Hematopoietic multipotent progenitor cell (in vitro differentiated cells): ENCODE measurements around the gene DLAT. TPM values are rescaled to one million over a fixed set of nuclear protein-coding genes. Genes with fewer than 3 reads are reported as not detected.
"Not testable (repeated sequence)": the region's sequence is repeated elsewhere in the genome, so short reads cannot be mapped to it uniquely, and the experiment has no call there.

ENCODE experiments used
- DNase-seq, 3 donors: peaks; one replicate each; pipeline ENCODE4 v3.0.0-alpha.2; 2011 to 2015; ENCODE audit warnings: low read depth in 2 of 3, low spot score in 2 of 3
- total RNA-seq: library from RNA; depleted of rRNA; stranded (reverse); fragments of >200 nt; gene quantifications from one replicate; pipeline ENCODE4 v1.2.3, GENCODE V29; 2012

Gene DLAT
- total RNA-seq, 1 donor: 16.7 TPM

- peak in 2 of 3 donors; percentile 25 to 28 for DNase-seq
Observed at GRCh38 chr11:112004389-112004788, 20.8 kb upstream of the DLAT start.

DNA sequence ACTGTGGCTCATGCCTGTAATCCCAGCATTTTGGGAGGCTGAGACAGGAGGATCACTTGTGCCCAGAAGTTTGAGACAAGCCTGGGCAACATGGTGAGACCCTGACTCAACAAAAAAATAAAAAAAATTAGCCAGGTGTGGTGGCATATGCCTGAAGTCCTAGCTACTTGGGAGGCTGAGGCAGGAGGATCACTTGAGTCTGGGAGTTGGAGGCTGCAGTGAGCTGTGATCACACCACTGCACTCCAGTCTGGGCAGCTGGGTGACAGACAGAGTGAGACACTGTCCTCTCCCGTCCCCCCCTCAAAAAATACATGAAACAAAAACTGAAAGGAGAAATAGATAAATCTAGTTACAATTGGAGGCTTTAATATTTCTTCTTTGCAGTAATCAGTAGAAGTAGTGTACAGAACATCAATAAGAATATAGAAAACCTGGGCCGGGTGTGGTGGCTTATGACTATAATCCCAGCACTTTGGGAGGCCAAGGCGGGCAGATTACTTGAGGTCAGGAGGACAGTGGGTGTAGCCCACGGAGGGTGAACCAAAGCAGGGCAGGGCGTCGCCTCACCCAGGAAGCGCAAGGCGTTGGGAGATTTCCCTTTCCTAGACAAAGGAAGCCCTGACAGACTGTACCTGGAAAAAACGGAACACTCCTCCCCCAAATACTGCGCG is 19.6 kb upstream of the DLAT start:
- no peak for DNase-seq

DNA sequence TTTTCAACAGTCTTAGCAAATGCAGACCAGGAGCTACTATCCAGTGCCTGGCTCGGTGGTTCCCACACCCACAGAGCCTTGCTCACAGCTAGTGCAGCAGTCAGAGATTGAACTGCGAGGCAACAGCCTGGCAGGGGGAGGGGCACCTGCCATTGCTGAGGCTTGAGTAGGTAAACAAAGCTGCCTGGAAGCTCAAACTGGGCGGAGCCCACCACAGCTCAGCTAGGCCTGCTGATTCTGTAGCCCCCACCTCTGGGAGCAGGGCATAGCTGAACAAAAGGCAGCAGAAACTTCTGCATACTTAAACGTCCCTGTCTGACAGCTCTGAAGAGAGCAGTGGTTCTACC is 19.1 kb upstream of the DLAT start:
- DNase-seq: not testable (repeated sequence)

DNA sequence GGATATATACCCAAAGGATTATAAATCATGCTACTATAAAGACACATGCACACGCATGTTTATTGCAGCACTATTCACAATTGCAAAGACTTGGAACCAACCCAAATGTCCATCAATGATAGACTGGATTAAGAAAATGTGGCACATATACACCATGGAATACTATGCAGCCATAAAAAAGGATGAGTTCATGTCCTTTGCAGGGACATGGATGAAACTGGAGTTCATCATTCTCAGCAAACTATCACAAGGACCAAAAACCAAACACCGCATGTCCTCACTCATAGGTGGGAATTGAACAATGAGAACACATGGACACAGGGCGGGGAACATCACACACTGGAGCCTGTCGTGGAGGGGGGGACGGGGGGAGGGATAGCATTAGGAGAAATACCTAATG is 13.8 kb upstream of the DLAT start:
- not testable (repeated sequence) for DNase-seq

- DNase-seq: no peak
Observed at GRCh38 chr11:112012874-112013273, 12.3 kb upstream of the DLAT start.

- no peak for DNase-seq
Observed at GRCh38 chr11:112013497-112014164, 11.6 kb upstream of the DLAT start.

DNA sequence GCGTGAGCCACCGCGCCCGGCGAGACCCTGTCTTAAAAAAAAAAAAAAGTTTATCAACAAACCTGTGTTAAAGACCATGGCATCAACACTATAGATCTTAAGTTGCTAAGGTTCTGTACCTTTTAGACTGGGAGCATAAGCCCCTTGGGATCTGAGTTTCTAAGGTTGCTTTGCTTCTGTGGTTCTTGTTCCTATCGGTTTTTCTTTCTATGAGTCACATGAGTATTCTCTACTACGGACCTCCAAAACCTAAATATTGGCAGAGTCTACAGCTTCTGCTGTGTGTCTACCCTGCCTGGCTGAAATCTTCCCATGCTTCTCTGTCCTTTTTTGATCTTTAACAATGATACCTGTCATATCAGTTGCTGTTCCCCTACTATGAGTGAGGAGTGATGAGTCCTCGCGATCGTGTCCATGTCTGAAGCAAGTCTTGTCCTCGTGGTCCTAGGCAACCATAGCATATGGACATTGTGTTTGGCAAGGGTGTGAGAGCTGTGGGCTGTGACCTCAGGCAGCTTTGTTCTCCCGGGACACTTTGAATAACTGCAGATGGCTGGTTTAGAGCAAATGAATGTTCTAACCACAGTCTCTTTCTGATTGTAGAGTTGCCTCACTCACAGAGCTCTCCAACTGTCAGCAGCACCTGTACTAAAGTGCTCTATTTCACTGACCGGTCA is 9.0 kb upstream of the DLAT start:
- DNase-seq: no peak

- DNase-seq: no peak
Observed at GRCh38 chr11:112016765-112017376, 8.3 kb upstream of the DLAT start.

- no peak for DNase-seq
Observed at GRCh38 chr11:112017538-112017937, 7.7 kb upstream of the DLAT start.

DNA sequence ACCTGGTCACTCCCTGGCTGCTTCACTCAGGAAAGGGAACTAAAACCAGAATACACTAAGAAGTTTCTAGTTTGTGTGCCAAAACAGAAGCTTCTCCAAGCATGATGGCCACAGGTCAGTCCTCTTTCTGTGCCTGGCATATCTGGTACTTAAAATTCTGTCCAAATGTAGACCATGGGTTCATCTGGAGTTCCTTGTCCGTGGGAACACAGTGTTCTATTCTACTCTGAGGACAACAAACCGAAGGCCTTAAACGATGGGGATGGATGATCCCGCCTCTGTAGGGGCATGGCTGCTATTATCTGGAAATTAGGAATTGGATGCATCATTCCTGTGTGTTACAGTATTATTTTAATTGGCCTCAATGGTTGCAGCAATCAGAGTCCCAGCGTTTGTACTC is 6.1 kb upstream of the DLAT start:
- DNase-seq: no peak

DNA sequence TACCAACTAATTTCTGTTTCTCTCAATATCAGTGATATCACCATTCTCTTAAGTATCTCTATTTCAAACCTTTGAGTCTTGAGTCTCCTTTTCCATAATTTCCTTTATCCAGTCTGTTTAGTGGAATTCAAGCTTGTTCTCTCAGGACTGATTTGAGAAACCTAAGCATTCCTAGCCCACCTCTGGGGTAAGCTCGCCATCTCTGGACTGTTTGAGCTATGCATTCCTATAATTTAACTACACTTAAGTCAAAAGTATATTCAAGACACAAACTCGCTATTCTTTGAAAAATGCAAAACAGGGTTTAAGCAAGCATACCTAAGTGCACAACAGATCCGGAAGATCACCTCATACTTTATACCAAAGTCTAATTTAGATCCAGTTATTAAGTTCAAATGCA is 2.1 kb upstream of the DLAT start:
- no peak for DNase-seq

- peak; percentile 5 to 53 (median 37) for DNase-seq
Observed at GRCh38 chr11:112024178-112024772, 933 bp upstream of the DLAT start.

DNA sequence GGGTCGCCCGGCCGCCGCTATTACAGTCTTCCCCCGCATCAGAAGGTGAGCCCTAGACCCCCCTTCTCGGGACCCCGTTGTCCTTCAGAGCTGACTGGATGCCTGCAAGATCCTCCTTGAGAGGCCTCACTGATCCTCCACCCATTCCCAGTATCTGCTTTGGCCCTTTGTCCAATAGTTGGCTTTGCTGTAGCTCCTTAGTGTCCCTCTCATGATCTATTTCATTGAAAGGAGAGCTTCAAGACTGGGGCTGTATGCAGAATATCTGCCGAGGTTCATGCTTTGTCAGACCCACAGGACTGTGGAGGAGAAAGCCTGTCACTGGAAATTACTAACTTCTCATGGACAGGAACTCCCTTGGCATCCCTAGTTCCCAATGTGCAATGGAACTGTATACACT is 499 bp downstream of the DLAT start:
- no peak for DNase-seq

- DNase-seq: not testable (repeated sequence)
Observed at GRCh38 chr11:112026784-112027410, 1.7 kb downstream of the DLAT start.

GRCh38 chr11:112029460-112029859 is 4.3 kb downstream of the DLAT start:
- no peak for DNase-seq

DNA sequence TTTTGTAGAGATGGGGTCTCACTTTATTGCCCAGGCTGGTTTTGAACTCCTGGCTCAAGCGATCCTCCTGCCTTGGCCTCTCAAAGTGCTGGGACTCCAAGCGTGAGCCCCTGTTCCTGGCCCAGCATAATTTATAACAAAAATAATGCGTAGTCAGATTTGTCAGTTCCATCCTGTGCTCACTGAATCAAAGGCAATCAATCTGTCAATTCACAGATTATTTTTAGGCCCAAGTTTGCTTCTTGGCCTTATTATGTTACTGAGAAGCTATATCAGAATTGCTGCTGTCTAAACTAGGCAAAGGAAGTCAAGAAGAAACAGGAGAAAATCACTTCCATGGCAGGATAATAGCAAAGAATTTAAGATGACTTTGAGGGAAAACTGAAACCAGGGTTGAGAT is 8.7 kb downstream of the DLAT start:
- DNase-seq: no peak

- DNase-seq: no peak
Observed at GRCh38 chr11:112037527-112037926, 12.3 kb downstream of the DLAT start.

- peak in 2 of 3 donors; percentile 57 to 70 for DNase-seq
Observed at GRCh38 chr11:112042161-112042960, 17.2 kb downstream of the DLAT start.

DNA sequence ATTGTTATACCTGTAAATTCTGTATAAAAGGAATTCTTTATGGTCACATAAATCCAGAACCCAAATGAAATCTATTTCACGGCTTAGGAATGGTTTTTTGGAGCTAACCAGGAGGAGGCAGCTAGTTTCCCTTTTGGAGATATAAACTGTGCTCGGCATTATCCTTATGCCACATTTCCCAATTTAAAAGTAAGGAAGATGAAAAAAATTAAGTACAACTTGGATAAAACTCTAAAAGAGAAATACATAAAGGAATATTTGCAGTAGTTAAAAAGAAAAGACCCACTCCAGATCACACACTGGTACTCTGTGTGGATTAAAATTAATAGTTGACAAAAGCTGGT is 17.7 kb downstream of the DLAT start:
- DNase-seq: no peak

DNA sequence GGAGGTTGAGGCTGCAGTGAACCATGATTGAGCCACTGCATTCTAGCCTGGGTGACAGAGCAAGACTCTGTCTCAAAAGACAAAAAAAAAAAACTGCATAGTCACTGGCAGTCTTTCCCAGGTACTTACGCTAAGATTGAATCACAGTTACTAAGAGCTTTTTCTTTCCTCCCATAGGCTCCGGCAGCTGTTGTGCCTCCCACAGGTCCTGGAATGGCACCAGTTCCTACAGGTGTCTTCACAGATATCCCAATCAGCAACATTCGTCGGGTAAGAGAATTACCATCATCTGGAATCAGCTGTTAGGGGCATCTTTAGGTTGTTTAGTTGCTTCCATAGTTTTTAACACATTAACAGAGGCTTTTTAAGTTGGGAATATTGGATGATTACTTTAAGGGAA is 19.8 kb downstream of the DLAT start:
- DNase-seq: no peak
